ENCODE results near the gene RASSF3. TPM values are rescaled to one million over a fixed set of nuclear protein-coding genes. Genes with fewer than 3 reads are reported as not detected.

Gene RASSF3
- total RNA-seq, 2 donors from 2014 or later = 40.6 to 55.7 TPM

DNA sequence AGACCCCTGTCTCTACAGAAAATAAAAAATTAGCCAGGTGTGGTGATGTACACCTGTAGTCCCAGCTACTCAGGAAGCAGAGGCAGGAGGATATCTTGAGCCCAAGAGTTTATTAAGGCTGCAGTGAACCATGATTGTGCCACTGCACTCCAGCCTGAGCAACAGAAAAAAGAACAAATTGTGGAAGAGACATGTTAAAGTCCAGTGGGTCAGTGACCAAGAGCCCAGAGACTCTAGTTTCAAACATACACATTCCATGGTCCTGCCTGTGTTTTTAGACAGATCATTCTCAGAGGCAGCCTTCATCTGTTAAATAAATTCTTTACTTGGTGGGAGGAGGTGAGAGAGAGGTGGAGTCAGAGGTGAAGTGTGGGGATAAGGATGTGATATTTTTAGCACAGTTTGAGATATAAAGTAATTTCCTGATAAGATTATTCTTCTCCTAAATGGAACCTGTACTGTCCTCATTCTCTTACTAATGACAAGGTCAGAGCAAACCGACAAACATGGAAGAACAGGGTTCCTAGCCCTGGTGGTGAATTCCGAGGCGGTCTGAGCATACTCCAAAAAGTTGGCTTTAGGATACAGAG lies 48.7 kb downstream of the RASSF3 start:
- no peaks in the 10 kb centered on the region for H3K4me1 ChIP-seq (replicated peaks)
- no peaks in the 10 kb centered on the region for H3K36me3 ChIP-seq
- DNase-seq (ENCODE audit: low spot score) = no peak
- no peaks in the 10 kb centered on the region for H3K9me3 ChIP-seq
- H3K27ac ChIP-seq = no peak overlapping the region
- intact Hi-C loops (cut with DNase I) = no loop called here
- H3K4me3 ChIP-seq = no peak overlapping the region
- no peak for TF ChIP-seq CTCF (IDR thresholded peaks at IDR 0.05)
- no peak for TF ChIP-seq POLR2AphosphoS5 (IDR thresholded peaks at IDR 0.05)
- TF ChIP-seq POLR2A (IDR thresholded peaks at IDR 0.05) = no peak
- 93% methylated on average over 3 of the region's 3 CpGs for WGBS
- H3K27me3 ChIP-seq (replicated peaks; ENCODE audit: insufficient read depth) = no peaks in the 10 kb centered on the region

GRCh38 chr12:64660237-64661018 lies 50.1 kb downstream of the RASSF3 start:
- H3K27ac ChIP-seq = no peak overlapping the region
- 90% methylated on average over 6 of the region's 6 CpGs for WGBS
- H3K27me3 ChIP-seq (replicated peaks; ENCODE audit: insufficient read depth) = no peaks in the 10 kb centered on the region
- H3K36me3 ChIP-seq = no peaks in the 10 kb centered on the region
- no peak for DNase-seq (ENCODE audit: low spot score)
- intact Hi-C loops (cut with DNase I) = no loop called here
- no peak for TF ChIP-seq POLR2AphosphoS5 (IDR thresholded peaks at IDR 0.05)
- H3K4me1 ChIP-seq (replicated peaks) = no peaks in the 10 kb centered on the region
- no peaks in the 10 kb centered on the region for H3K9me3 ChIP-seq
- no peak overlapping the region for H3K4me3 ChIP-seq

- no peaks in the 10 kb centered on the region for H3K4me1 ChIP-seq (replicated peaks)
- H3K4me3 ChIP-seq = no peak overlapping the region
- no peak for DNase-seq (ENCODE audit: low spot score)
- no peaks in the 10 kb centered on the region for H3K36me3 ChIP-seq
- no peaks in the 10 kb centered on the region for H3K27me3 ChIP-seq (replicated peaks; ENCODE audit: insufficient read depth)
- no peaks in the 10 kb centered on the region for H3K9me3 ChIP-seq
- intact Hi-C loops (cut with DNase I) = no loop called here
- no peak overlapping the region for H3K27ac ChIP-seq
- no peak for TF ChIP-seq CTCF (IDR thresholded peaks at IDR 0.05)
- TF ChIP-seq POLR2A (IDR thresholded peaks at IDR 0.05) = no peak
- TF ChIP-seq POLR2AphosphoS5 (IDR thresholded peaks at IDR 0.05) = no peak
- WGBS = 81% methylated on average over 5 of the region's 5 CpGs
These were observed 52.7 kb downstream of the RASSF3 start for GRCh38 chr12:64663015-64663414.

- H3K9me3 ChIP-seq = no peaks in the 10 kb centered on the region
- 74% methylated on average over 4 of the region's 4 CpGs for WGBS
- no peak for DNase-seq (ENCODE audit: low spot score)
- intact Hi-C loops (cut with DNase I) = no loop called here
- no peaks in the 10 kb centered on the region for H3K36me3 ChIP-seq
- H3K27ac ChIP-seq = peak overlapping the region in 1 of 2 donors; percentile 10
- TF ChIP-seq POLR2AphosphoS5 (IDR thresholded peaks at IDR 0.05) = no peak
- no peak for TF ChIP-seq POLR2A (IDR thresholded peaks at IDR 0.05)
- no peak for TF ChIP-seq CTCF (IDR thresholded peaks at IDR 0.05)
- H3K4me3 ChIP-seq = no peak overlapping the region
- H3K27me3 ChIP-seq (replicated peaks; ENCODE audit: insufficient read depth) = no peaks in the 10 kb centered on the region
- H3K4me1 ChIP-seq (replicated peaks) = no peaks in the 10 kb centered on the region
These were observed 55.2 kb downstream of the RASSF3 start for GRCh38 chr12:64665514-64665913.

GRCh38 chr12:64666054-64666914 lies 56.0 kb downstream of the RASSF3 start:
- Histone ChIP-seq H3K4me1 (replicated peaks) (peaks cover 5% of the 10 kb centered on the region), H3K4me3 (no peak overlapping the region), H3K27me3 (replicated peaks; ENCODE audit: insufficient read depth) (no peaks in the 10 kb centered on the region), H3K9me3 (no peaks in the 10 kb centered on the region), H3K36me3 (no peaks in the 10 kb centered on the region), H3K27ac (peak overlapping the region in 1 of 2 donors; percentile 10)
- TF ChIP-seq POLR2A (IDR thresholded peaks at IDR 0.05) = no peak
- TF ChIP-seq POLR2AphosphoS5 (IDR thresholded peaks at IDR 0.05) = no peak
- no peak for TF ChIP-seq CTCF (IDR thresholded peaks at IDR 0.05)
- intact Hi-C loops (cut with DNase I) = no loop called here
- 59% methylated on average over 3 of the region's 3 CpGs for WGBS
- no peak for DNase-seq (ENCODE audit: low spot score)
